ENCODE data around the gene MCF2L2.
"Not testable (repeated sequence)": the region's sequence is repeated elsewhere in the genome, so short reads cannot be mapped to it uniquely, and the experiment has no call there.

MCF2L2 gene

GRCh38 chr3:183375787-183376186, 52.6 kb downstream of the MCF2L2 start:
- DNase-seq: no peak
- H3K36me3 Mint-ChIP-seq (ENCODE audit: low read depth): no peaks in the 10 kb centered on the region
- peaks cover 48% of the 10 kb centered on the region for H3K4me1 Mint-ChIP-seq (ENCODE audit: low read depth)
- H3K9me3 Mint-ChIP-seq: no peaks in the 10 kb centered on the region
- no peaks in the 10 kb centered on the region for H3K27me3 Mint-ChIP-seq
- H3K27ac Mint-ChIP-seq: peak overlapping the region; percentile 35
- no peak overlapping the region for H3K4me3 Mint-ChIP-seq

- Mint-ChIP-seq H3K4me1 (ENCODE audit: low read depth) (peaks cover 52% of the 10 kb centered on the region), H3K4me3 (no peak overlapping the region), H3K27me3 (no peaks in the 10 kb centered on the region), H3K36me3 (ENCODE audit: low read depth) (no peaks in the 10 kb centered on the region), H3K27ac (no peak overlapping the region), H3K9me3 (no peaks in the 10 kb centered on the region)
- no peak for DNase-seq
Measured at GRCh38 chr3:183375337-183375736, 53.1 kb downstream of the MCF2L2 start.

- H3K9me3 Mint-ChIP-seq: no peaks in the 10 kb centered on the region
- H3K27me3 Mint-ChIP-seq: no peaks in the 10 kb centered on the region
- H3K4me1 Mint-ChIP-seq (ENCODE audit: low read depth): peaks cover 47% of the 10 kb centered on the region
- no peak overlapping the region for H3K27ac Mint-ChIP-seq
- no peak overlapping the region for H3K4me3 Mint-ChIP-seq
- no peaks in the 10 kb centered on the region for H3K36me3 Mint-ChIP-seq (ENCODE audit: low read depth)
- DNase-seq: no peak
Measured at GRCh38 chr3:183372911-183373310, 55.5 kb downstream of the MCF2L2 start.

- not testable (repeated sequence) for H3K9me3 Mint-ChIP-seq; H3K4me3 Mint-ChIP-seq; DNase-seq; H3K36me3 Mint-ChIP-seq (ENCODE audit: low read depth); H3K27me3 Mint-ChIP-seq
- H3K27ac Mint-ChIP-seq: peak overlapping the region; percentile 86
- H3K4me1 Mint-ChIP-seq (ENCODE audit: low read depth): peaks cover 39% of the 10 kb centered on the region
Measured at GRCh38 chr3:183371600-183371968, 56.8 kb downstream of the MCF2L2 start.

GRCh38 chr3:183370391-183370790, 58.0 kb downstream of the MCF2L2 start:
- peak overlapping the region; percentile 86 for H3K27ac Mint-ChIP-seq
- H3K36me3 Mint-ChIP-seq (ENCODE audit: low read depth): no peaks in the 10 kb centered on the region
- H3K9me3 Mint-ChIP-seq: no peaks in the 10 kb centered on the region
- peaks cover 39% of the 10 kb centered on the region for H3K4me1 Mint-ChIP-seq (ENCODE audit: low read depth)
- no peak overlapping the region for H3K4me3 Mint-ChIP-seq
- H3K27me3 Mint-ChIP-seq: no peaks in the 10 kb centered on the region
- DNase-seq: no peak

GRCh38 chr3:183369627-183370026, 58.8 kb downstream of the MCF2L2 start:
- Mint-ChIP-seq H3K4me3 (no peak overlapping the region), H3K4me1 (ENCODE audit: low read depth) (peaks cover 42% of the 10 kb centered on the region), H3K27me3 (no peaks in the 10 kb centered on the region), H3K36me3 (ENCODE audit: low read depth) (no peaks in the 10 kb centered on the region), H3K9me3 (no peaks in the 10 kb centered on the region), H3K27ac (no peak overlapping the region)
- DNase-seq: no peak

GRCh38 chr3:183369117-183369516, 59.3 kb downstream of the MCF2L2 start:
- Mint-ChIP-seq H3K27me3 (no peaks in the 10 kb centered on the region), H3K27ac (no peak overlapping the region), H3K4me1 (ENCODE audit: low read depth) (peaks cover 42% of the 10 kb centered on the region), H3K9me3 (no peaks in the 10 kb centered on the region), H3K36me3 (ENCODE audit: low read depth) (no peaks in the 10 kb centered on the region), H3K4me3 (no peak overlapping the region)
- DNase-seq: no peak

GRCh38 chr3:183360971-183361624, 67.3 kb downstream of the MCF2L2 start:
- H3K4me3 Mint-ChIP-seq: no peak overlapping the region
- peaks cover 25% of the 10 kb centered on the region for H3K4me1 Mint-ChIP-seq (ENCODE audit: low read depth)
- no peak overlapping the region for H3K27ac Mint-ChIP-seq
- H3K9me3 Mint-ChIP-seq: no peaks in the 10 kb centered on the region
- no peaks in the 10 kb centered on the region for H3K27me3 Mint-ChIP-seq
- no peak for DNase-seq
- no peaks in the 10 kb centered on the region for H3K36me3 Mint-ChIP-seq (ENCODE audit: low read depth)

- H3K4me3 Mint-ChIP-seq: no peak overlapping the region
- no peak for DNase-seq
- H3K36me3 Mint-ChIP-seq (ENCODE audit: low read depth): no peaks in the 10 kb centered on the region
- H3K9me3 Mint-ChIP-seq: no peaks in the 10 kb centered on the region
- H3K27me3 Mint-ChIP-seq: no peaks in the 10 kb centered on the region
- H3K4me1 Mint-ChIP-seq (ENCODE audit: low read depth): peaks cover 12% of the 10 kb centered on the region
- H3K27ac Mint-ChIP-seq: no peak overlapping the region
Measured at GRCh38 chr3:183359036-183359435, 69.4 kb downstream of the MCF2L2 start.

GRCh38 chr3:183357564-183358079, 70.8 kb downstream of the MCF2L2 start:
- Mint-ChIP-seq H3K4me1 (ENCODE audit: low read depth) (peaks cover 12% of the 10 kb centered on the region), H3K27me3 (no peaks in the 10 kb centered on the region), H3K36me3 (ENCODE audit: low read depth) (no peaks in the 10 kb centered on the region), H3K4me3 (no peak overlapping the region), H3K27ac (no peak overlapping the region), H3K9me3 (no peaks in the 10 kb centered on the region)
- DNase-seq: no peak

- H3K9me3 Mint-ChIP-seq: no peaks in the 10 kb centered on the region
- no peak overlapping the region for H3K4me3 Mint-ChIP-seq
- no peaks in the 10 kb centered on the region for H3K36me3 Mint-ChIP-seq (ENCODE audit: low read depth)
- DNase-seq: no peak
- H3K27me3 Mint-ChIP-seq: no peaks in the 10 kb centered on the region
- H3K27ac Mint-ChIP-seq: no peak overlapping the region
- peaks cover 12% of the 10 kb centered on the region for H3K4me1 Mint-ChIP-seq (ENCODE audit: low read depth)
Measured at GRCh38 chr3:183356920-183357319, 71.5 kb downstream of the MCF2L2 start.

GRCh38 chr3:183354874-183355273, 73.5 kb downstream of the MCF2L2 start:
- H3K4me1 Mint-ChIP-seq (ENCODE audit: low read depth): peaks cover 26% of the 10 kb centered on the region
- H3K36me3 Mint-ChIP-seq (ENCODE audit: low read depth): no peaks in the 10 kb centered on the region
- no peak overlapping the region for H3K27ac Mint-ChIP-seq
- no peak for DNase-seq
- no peaks in the 10 kb centered on the region for H3K9me3 Mint-ChIP-seq
- H3K4me3 Mint-ChIP-seq: no peak overlapping the region
- no peaks in the 10 kb centered on the region for H3K27me3 Mint-ChIP-seq

GRCh38 chr3:183354325-183354831, 74.0 kb downstream of the MCF2L2 start:
- Mint-ChIP-seq H3K4me3 (no peak overlapping the region), H3K27ac (no peak overlapping the region), H3K36me3 (ENCODE audit: low read depth) (no peaks in the 10 kb centered on the region), H3K4me1 (ENCODE audit: low read depth) (peaks cover 31% of the 10 kb centered on the region), H3K9me3 (no peaks in the 10 kb centered on the region), H3K27me3 (no peaks in the 10 kb centered on the region)
- no peak for DNase-seq

GRCh38 chr3:183353421-183353820, 75.0 kb downstream of the MCF2L2 start:
- H3K4me3 Mint-ChIP-seq: no peak overlapping the region
- no peak overlapping the region for H3K27ac Mint-ChIP-seq
- no peaks in the 10 kb centered on the region for H3K9me3 Mint-ChIP-seq
- H3K27me3 Mint-ChIP-seq: no peaks in the 10 kb centered on the region
- no peaks in the 10 kb centered on the region for H3K36me3 Mint-ChIP-seq (ENCODE audit: low read depth)
- peaks cover 37% of the 10 kb centered on the region for H3K4me1 Mint-ChIP-seq (ENCODE audit: low read depth)
- no peak for DNase-seq

- peaks cover 26% of the 10 kb centered on the region for H3K4me1 Mint-ChIP-seq (ENCODE audit: low read depth)
- H3K4me3 Mint-ChIP-seq: no peak overlapping the region
- H3K27me3 Mint-ChIP-seq: no peaks in the 10 kb centered on the region
- no peak overlapping the region for H3K27ac Mint-ChIP-seq
- no peaks in the 10 kb centered on the region for H3K36me3 Mint-ChIP-seq (ENCODE audit: low read depth)
- DNase-seq: no peak
- peaks cover 1% of the 10 kb centered on the region for H3K9me3 Mint-ChIP-seq
Measured at GRCh38 chr3:183350164-183350563, 78.3 kb downstream of the MCF2L2 start.

Data from activated T-cell treated with anti-CD3 and anti-CD28 coated beads, Interleukin-2, amount 50 U/mL, for 24 hours (primary cell).